Kidney glomerular epithelial cell (primary cell): ENCODE data around the gene VWA3A.

Experiments
- DNase-seq: peaks from one replicate; lab custom pipeline; 2025; lab: John Stamatoyannopoulos, UW

The VWA3A gene

DNA sequence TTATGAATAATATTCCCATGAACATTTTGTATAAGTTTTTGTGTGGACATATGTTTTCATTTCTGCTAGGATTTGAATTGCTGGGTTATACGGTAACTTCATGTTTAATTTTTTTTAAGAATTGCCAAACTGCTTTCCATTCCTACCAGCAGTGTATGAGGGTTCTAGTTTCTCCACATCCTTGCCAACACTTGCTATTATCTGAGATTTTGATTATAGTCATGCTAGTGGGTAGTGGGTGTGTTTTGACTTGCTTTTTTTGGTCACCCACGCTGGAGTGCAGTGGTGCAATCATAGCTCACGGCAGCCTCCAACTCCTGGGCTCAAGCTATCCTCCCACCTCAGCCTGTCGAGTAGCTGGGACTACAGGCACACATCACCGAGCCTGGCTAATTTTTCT lies 110.8 kb downstream of the VWA3A start:
- no peak for DNase-seq

DNA sequence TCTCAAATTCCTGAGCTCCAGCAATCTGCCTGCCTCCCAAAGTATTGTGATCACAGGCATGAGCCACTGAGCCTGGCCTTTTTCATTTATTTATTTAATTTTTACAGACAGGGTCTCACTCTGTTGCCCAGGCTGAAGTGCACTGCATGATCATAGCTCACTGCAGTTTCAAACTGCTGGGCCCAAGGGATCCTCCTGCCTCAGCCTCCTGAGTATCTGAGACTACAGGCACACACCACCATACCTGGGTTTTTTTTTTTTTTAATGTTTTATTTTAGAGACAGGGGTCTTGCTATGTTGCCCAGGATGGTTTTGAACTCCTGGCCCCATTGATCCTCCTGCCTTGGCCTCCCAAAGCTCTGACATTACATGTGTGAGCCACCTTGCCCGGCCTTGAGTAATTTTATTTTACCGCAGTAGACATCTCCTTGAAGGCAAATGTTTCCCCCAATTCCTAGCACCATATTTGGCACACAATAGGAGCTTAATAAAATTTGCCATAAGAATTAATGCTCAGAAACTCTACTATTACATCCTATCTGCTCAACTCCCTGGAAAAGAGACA lies 111.8 kb downstream of the VWA3A start:
- no peak for DNase-seq

DNA sequence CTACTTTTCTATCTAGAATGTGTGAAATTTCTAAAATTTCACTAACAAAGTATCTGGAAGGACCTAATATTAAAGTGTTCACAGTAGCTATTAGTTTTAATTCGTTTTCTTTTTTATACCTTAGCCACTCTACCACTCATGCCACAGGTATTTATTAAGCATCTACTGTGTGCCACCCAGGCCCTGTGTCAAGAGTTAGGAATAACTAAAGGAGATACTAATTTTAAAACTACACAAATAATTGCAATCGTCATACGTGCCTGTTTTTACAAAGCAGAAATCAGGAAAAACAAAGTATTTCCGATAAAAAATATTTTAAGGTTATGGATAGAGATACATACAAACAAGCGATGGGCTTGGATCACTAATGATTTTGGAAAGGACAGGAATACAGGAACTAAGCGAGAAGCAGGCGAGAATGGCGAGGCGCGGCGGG lies 113.3 kb downstream of the VWA3A start:
- DNase-seq = peak; percentile 34

DNA sequence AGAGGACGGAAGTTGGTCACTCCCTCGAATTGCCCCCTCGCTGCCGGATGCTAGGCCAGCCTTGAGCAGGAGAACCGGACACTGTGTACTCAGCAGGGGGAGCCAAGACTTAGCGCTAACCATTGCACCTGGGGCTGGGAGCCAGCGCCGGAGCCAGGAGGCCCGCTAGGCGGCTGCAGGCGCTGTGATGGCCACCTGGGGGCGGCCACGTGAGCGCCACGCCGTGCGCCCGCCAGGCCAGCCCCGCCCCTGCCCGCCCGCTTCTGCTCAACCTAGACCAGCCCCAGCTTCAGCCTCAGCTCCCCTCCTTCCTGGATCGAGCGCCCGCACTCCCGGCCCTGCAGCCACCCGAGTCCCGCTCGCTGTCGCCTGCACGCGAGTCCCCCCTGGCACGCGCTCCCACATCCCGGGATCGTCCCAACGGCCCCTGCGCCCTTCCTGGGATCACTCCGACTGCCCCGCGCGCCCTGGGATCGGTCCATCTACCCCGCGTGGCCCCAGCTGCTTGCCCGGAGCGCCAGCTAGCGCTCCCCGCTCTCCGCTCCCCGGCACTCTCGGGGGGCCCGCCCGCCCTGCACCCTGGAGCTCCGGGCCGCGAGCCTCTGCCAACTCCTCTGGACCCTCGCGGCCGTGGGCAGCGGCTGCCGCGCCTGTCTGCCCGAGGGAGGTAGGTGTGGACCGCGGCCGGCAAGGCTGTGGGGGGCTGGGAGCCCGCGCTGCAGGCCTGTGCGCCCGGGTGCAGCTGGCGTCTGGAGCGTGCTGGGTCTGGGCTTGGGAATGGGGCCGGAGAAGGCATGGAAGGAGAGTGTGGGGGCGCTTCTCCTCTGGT lies 113.9 kb downstream of the VWA3A start, which contains the start of gene EEF2K:
TSS of gene EEF2K (plus strand) at position 266 of the 829 bp plus-strand sequence. CDS start 19,452 bp downstream, outside the sequence.
- peak; percentile 94 for DNase-seq
